WTC11 (cell line): Measurements from ENCODE around the gene C1QL4. TPM values are rescaled to one million over a fixed set of nuclear protein-coding genes. Genes with fewer than 3 reads are reported as not detected.

Source experiments
- ATAC-seq: fragments of 200-7000 bp; cut with Tn5 transposase; 2 replicates; pipeline ENCODE4 v1.10.0; 2021; ENCODE audit warnings: mild to moderate bottlenecking, moderate library complexity
- CTCF ChIA-PET: fragments of 300-600 bp; sonication (Branson Sonifier 250); formaldehyde crosslinking; loops from one replicate; lab custom pipeline; 2021; ENCODE audit warnings: antibody characterized with exemption; lab: Charles Lee
- POLR2A ChIA-PET: fragments of 350-600 bp; sonication (Branson Sonifier 250); formaldehyde crosslinking; loops from one replicate; lab custom pipeline; 2021; ENCODE audit warnings: antibody characterized with exemption; lab: Charles Lee
- DNase-seq: peaks from one replicate; pipeline ENCODE4 v3.0.0; 2021; ENCODE audit warnings: low spot score
- H3K27ac Mint-ChIP-seq: 2 replicates; pipeline ENCODE4 v1.8.0; 2021; ENCODE audit warnings: mixed read lengths
- H3K27me3 Mint-ChIP-seq: 2 replicates; pipeline ENCODE4 v1.8.0; 2021; ENCODE audit warnings: low read depth, mild to moderate bottlenecking, moderate library complexity, mixed read lengths
- H3K36me3 Mint-ChIP-seq: 2 replicates; pipeline ENCODE4 v1.8.0; 2021; ENCODE audit warnings: mixed read lengths
- H3K4me1 Mint-ChIP-seq: 2 replicates; pipeline ENCODE4 v1.8.0; 2022; ENCODE audit warnings: mixed read lengths
- H3K4me3 Mint-ChIP-seq: 2 replicates; pipeline ENCODE4 v1.8.0; 2021; ENCODE audit warnings: mild to moderate bottlenecking, moderate library complexity, mixed read lengths
- H3K9me3 Mint-ChIP-seq: 2 replicates; pipeline ENCODE4 v1.8.0; 2021; ENCODE audit warnings: mixed read lengths
- CREB1 ChIP-seq: sonication (generic); formaldehyde crosslinking; IDR thresholded peaks from 2 replicates; pipeline ENCODE4 v1.8.0; 2023; ENCODE audit warnings: mild to moderate bottlenecking, missing genetic modification reagents
- E2F1 ChIP-seq: sonication (generic); formaldehyde crosslinking; IDR thresholded peaks from 2 replicates; pipeline ENCODE4 v1.8.0; 2022; ENCODE audit warnings: mild to moderate bottlenecking, missing genetic modification reagents
- E2F5 ChIP-seq: sonication (generic); formaldehyde crosslinking; IDR thresholded peaks from 2 replicates; pipeline ENCODE4 v1.8.1; 2022; ENCODE audit warnings: mild to moderate bottlenecking, moderate library complexity, missing genetic modification reagents
- ETV6 ChIP-seq: sonication (generic); formaldehyde crosslinking; IDR thresholded peaks from 2 replicates; pipeline ENCODE4 v1.8.1; 2022; ENCODE audit warnings: mild to moderate bottlenecking, missing genetic modification reagents
- FOXP1 ChIP-seq: sonication (generic); formaldehyde crosslinking; IDR thresholded peaks from 2 replicates; pipeline ENCODE4 v1.8.0; 2022; ENCODE audit warnings: missing genetic modification reagents, mild to moderate bottlenecking, moderate library complexity, borderline replicate concordance
- HMGA2 ChIP-seq: fragments of 250-450 bp; sonication (Bioruptor Pico); IDR thresholded peaks from 2 replicates; pipeline ENCODE4 v1.4.0; 2021; ENCODE audit warnings: mild to moderate bottlenecking, moderate library complexity
- HMGXB4 ChIP-seq: sonication (generic); formaldehyde crosslinking; IDR thresholded peaks from 2 replicates; pipeline ENCODE4 v1.8.1; 2023; ENCODE audit warnings: mild to moderate bottlenecking, moderate library complexity, missing genetic modification reagents
- JAZF1 ChIP-seq: fragments of 250-450 bp; sonication (Bioruptor Pico); IDR thresholded peaks from 2 replicates; pipeline ENCODE4 v1.9.0; 2021; ENCODE audit warnings: moderate library complexity, mild to moderate bottlenecking, inconsistent platforms
- MXD4 ChIP-seq: fragments of 250-450 bp; sonication (Bioruptor Pico); IDR thresholded peaks from 2 replicates; pipeline ENCODE4 v1.8.0; 2021; ENCODE audit warnings: mild to moderate bottlenecking, moderate library complexity, borderline replicate concordance
- NFYB ChIP-seq: sonication (generic); formaldehyde crosslinking; conservative IDR thresholded peaks from 2 replicates; pipeline ENCODE4 v1.8.0; 2022; ENCODE audit warnings: low read depth, missing genetic modification reagents
- SMAD3 ChIP-seq: sonication (generic); formaldehyde crosslinking; IDR thresholded peaks from 2 replicates; pipeline ENCODE4 v1.8.0; 2022; ENCODE audit warnings: missing genetic modification reagents, mild to moderate bottlenecking, borderline replicate concordance
- TEAD1 ChIP-seq: sonication (generic); formaldehyde crosslinking; IDR thresholded peaks from 2 replicates; pipeline ENCODE4 v1.8.0; 2022; ENCODE audit warnings: mild to moderate bottlenecking, missing genetic modification reagents
- ZBTB21 ChIP-seq: sonication (generic); formaldehyde crosslinking; IDR thresholded peaks from 2 replicates; pipeline ENCODE4 v1.8.1; 2023; ENCODE audit warnings: mild to moderate bottlenecking, missing genetic modification reagents, borderline replicate concordance
- ZBTB43 ChIP-seq: sonication (generic); formaldehyde crosslinking; IDR thresholded peaks from 2 replicates; pipeline ENCODE4 v1.8.1; 2023; ENCODE audit warnings: mild to moderate bottlenecking, missing genetic modification reagents
- ZNF138 ChIP-seq: sonication (generic); formaldehyde crosslinking; conservative IDR thresholded peaks from 2 replicates; pipeline ENCODE4 v1.8.1; 2022; ENCODE audit warnings: mild to moderate bottlenecking, moderate library complexity, missing genetic modification reagents
- ZNF396 ChIP-seq: fragments of 250-450 bp; sonication (Bioruptor Pico); IDR thresholded peaks from 2 replicates; pipeline ENCODE4 v1.8.0; 2021; ENCODE audit warnings: mild to moderate bottlenecking, moderate library complexity, borderline replicate concordance
- ZNF423 ChIP-seq: fragments of 250-450 bp; sonication (Bioruptor Pico); IDR thresholded peaks from 2 replicates; pipeline ENCODE4 v2.1.2; 2022; ENCODE audit warnings: mild to moderate bottlenecking, moderate library complexity
- total RNA-seq: library from RNA; stranded (reverse); gene quantifications from 3 replicates; pipeline ENCODE4 v1.2.3, GENCODE V29; 2021
- TF ChIP-seq, protein P1 (sequence below): fragments of 250-450 bp; sonication (Bioruptor Pico); conservative IDR thresholded peaks from 2 replicates; pipeline ENCODE4 v1.9.0; 2021; ENCODE audit warnings: mild to moderate bottlenecking
- TF ChIP-seq, protein P2 (sequence below): fragments of 250-450 bp; sonication (Bioruptor Pico); IDR thresholded peaks from 2 replicates; pipeline ENCODE4 v2.1.2; 2022; ENCODE audit warnings: mild to moderate bottlenecking, moderate library complexity
- TF ChIP-seq, protein P3 (sequence below): sonication (generic); formaldehyde crosslinking; IDR thresholded peaks from 2 replicates; pipeline ENCODE4 v1.8.1; 2023; ENCODE audit warnings: mild to moderate bottlenecking, missing genetic modification reagents, moderate library complexity

C1QL4 gene
- total RNA-seq, 1 experiment from 2014 or later = 1.2 TPM

DNA sequence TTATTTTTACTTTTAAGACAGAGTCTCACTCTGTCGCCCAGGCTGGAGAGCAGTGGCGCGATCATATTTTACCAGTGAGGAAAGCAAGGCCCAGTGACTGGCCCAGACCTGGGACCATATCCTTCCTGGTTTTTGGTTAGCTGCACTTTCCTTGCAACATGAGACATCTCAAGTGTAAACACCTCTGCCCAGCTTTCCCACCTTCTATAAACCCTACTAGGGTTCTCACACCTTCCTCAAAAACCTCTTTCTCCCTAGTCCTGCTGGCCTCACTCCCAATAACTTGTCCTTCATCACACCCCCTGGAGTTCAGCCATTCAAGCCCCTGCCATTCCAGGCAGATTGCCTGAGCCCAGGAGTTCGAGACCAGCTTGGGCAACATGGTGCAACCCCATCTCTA, 52.3 kb downstream of the C1QL4 start:
- H3K27ac Mint-ChIP-seq = no peak overlapping the region
- ATAC-seq = no peak
- POLR2A ChIA-PET = no interaction called here
- H3K4me3 Mint-ChIP-seq = no peak overlapping the region
- peaks cover 28% of the 10 kb centered on the region for H3K27me3 Mint-ChIP-seq
- TF ChIP-seq ZNF396 (CRISPR knock-in tag) = no peak
- TF ChIP-seq JAZF1 (CRISPR knock-in tag) = no peak
- no peak for TF ChIP-seq ZBTB43
- TF ChIP-seq E2F5 = no peak
- TF ChIP-seq HMGA2 (CRISPR knock-in tag) = no peak
- TF ChIP-seq, protein P1, sequence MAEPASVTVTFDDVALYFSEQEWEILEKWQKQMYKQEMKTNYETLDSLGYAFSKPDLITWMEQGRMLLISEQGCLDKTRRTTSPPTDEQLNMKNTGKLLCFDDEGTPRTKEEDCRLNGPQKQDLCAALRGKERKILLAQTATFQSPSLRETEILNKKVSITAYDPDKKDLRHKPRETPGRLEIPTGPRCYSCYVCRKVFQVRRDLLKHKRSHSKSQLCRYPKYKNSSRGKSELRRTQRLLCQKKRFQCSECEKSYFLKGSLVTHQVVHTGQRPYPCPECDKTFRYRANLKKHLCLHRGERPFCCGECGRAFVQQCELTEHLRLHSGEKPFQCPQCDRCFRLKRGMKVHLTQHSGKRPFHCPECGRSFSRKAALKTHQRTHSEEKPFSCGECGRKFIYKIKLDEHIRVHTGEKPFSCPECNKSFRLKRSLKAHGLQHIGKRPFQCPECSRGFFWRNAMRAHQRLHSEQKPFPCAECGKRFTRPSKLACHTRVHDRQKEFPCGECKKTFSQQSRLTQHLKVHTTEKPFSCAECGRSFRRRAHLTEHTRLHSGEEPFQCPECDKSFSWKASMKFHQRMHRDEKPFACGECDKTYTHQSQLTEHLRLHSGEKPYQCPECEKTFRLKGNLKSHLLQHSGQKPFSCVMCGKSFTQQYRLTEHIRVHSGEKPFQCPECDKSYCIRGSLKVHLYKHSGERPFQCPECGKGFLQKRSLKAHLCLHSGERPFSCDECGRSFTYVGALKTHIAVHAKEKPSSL = no peak
- no peak for TF ChIP-seq ETV6
- TF ChIP-seq CREB1 (CRISPR knock-in tag) = no peak
- TF ChIP-seq E2F1 (CRISPR knock-in tag) = no peak
- no peak for TF ChIP-seq SMAD3 (CRISPR knock-in tag)
- TF ChIP-seq, protein P2, sequence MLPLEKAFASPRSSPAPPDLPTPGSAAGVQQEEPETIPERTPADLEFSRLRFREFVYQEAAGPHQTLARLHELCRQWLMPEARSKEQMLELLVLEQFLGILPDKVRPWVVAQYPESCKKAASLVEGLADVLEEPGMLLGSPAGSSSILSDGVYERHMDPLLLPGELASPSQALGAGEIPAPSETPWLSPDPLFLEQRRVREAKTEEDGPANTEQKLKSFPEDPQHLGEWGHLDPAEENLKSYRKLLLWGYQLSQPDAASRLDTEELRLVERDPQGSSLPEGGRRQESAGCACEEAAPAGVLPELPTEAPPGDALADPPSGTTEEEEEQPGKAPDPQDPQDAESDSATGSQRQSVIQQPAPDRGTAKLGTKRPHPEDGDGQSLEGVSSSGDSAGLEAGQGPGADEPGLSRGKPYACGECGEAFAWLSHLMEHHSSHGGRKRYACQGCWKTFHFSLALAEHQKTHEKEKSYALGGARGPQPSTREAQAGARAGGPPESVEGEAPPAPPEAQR = no peak
- no peak for TF ChIP-seq ZNF423
- TF ChIP-seq ZBTB21 (CRISPR knock-in tag) = no peak
- TF ChIP-seq, all 79 proteins: peak for 0
- Mint-ChIP-seq H3K36me3 (no peaks in the 10 kb centered on the region), H3K4me1 (peaks cover 21% of the 10 kb centered on the region), H3K9me3 (peaks cover 3% of the 10 kb centered on the region; the same call in 1 of the 2 replicates)
- no peak for DNase-seq
- CTCF ChIA-PET = interaction anchor here (0.6 to 8.8 kb wide), 13 partner anchors 8 to 273 kb away, joined by 3 to 97 read pairs (median 6); partner anchors contain the start of genes DNAJC22, PRPH and TROAP

- peaks cover 23% of the 10 kb centered on the region for H3K4me1 Mint-ChIP-seq
Observed at GRCh38 chr12:49283541-49284429, 53.2 kb downstream of the C1QL4 start.

More at GRCh38 chr12:49283541-49284429, 53.2 kb downstream of the C1QL4 start:
- CTCF ChIA-PET = interaction anchor here (0.6 to 8.8 kb wide), 18 partner anchors 9 to 274 kb away, joined by 3 to 97 read pairs (median 4); partner anchors contain the start of genes DNAJC22, PRPH and TROAP
- Mint-ChIP-seq H3K36me3 (no peaks in the 10 kb centered on the region), H3K27ac (no peak overlapping the region), H3K9me3 (peaks cover 3% of the 10 kb centered on the region; the same call in 1 of the 2 replicates), H3K4me3 (no peak overlapping the region), H3K27me3 (peaks cover 22% of the 10 kb centered on the region)
- DNase-seq (no peak), ATAC-seq (peak; percentile 64)
- POLR2A ChIA-PET = no interaction called here
- TF ChIP-seq MXD4 (CRISPR knock-in tag) = no peak
- TF ChIP-seq NFYB (CRISPR knock-in tag) = no peak
- TF ChIP-seq HMGXB4 (CRISPR knock-in tag) = no peak
- no peak for TF ChIP-seq FOXP1 (CRISPR knock-in tag)
- TF ChIP-seq, protein P3, sequence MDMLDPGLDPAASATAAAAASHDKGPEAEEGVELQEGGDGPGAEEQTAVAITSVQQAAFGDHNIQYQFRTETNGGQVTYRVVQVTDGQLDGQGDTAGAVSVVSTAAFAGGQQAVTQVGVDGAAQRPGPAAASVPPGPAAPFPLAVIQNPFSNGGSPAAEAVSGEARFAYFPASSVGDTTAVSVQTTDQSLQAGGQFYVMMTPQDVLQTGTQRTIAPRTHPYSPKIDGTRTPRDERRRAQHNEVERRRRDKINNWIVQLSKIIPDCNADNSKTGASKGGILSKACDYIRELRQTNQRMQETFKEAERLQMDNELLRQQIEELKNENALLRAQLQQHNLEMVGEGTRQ (CRISPR knock-in tag) = no peak
- TF ChIP-seq TEAD1 (CRISPR knock-in tag) = no peak
- no peak for TF ChIP-seq E2F1 (CRISPR knock-in tag)
- TF ChIP-seq SMAD3 (CRISPR knock-in tag) = no peak
- no peak for TF ChIP-seq ZNF138 (CRISPR knock-in tag)
- TF ChIP-seq, all 79 proteins: peak for 0
